ENCODE measurements around the gene DCBLD2.

Gene DCBLD2

DNA sequence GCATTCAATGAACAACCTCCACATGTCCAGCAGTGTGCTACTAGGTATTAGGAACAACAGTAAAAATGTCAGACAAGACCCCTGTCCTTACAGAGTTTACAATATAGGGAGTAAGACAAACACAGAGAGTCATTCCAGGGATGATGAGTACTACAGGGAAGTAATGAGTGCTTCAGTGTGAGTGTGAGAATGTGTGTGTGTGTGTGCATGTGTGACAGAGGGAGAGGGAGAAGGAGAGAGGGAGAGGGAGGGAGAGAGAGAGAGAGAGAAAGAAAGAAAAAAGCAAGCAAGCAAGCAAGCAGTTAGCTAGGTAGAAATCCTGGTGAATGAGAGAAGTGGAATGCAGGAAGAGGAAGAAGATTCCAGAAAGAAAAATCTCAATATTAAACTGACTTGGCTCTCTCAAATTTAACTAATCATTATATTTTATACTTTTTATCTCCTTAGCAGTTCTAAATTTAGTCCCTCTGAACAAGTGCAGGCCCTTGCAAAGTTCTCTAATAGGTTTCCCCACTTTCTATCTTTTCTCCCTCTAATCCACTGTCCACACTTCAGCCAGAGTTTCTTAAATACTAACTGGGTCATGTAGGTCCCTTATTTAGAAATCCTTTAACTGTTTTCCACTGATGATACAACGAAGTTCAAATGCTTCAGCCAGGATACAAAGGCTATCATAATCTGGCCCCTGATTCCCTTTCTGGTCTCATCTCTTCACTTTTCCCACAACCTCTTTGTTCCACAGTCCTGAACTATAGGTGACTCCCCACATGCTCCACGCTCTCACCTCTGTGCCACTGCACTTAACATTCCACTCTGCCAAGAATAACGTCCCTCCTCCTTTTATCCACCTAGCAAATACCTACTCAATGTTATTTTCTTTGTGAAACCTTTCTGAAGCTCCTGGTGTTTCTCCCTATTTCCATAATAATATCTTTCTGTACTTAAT lies 10.3 kb downstream of the DCBLD2 start:
- H3K9me3 ChIP-seq: no peaks in the 10 kb centered on the region
- no peaks in the 10 kb centered on the region for H3K36me3 ChIP-seq
- H3K4me3 ChIP-seq (ENCODE audit: low read depth in 1 of 2, low read length in 1 of 2): no peak overlapping the region
- no peak for TF ChIP-seq CTCF (IDR thresholded peaks at IDR 0.05)
- no peaks in the 10 kb centered on the region for H3K27me3 ChIP-seq
- no peak overlapping the region for H3K27ac ChIP-seq
- no peaks in the 10 kb centered on the region for H3K4me1 ChIP-seq (ENCODE audit: control insufficient read depth in 1 of 2, insufficient read depth in 1 of 2, low read depth in 1 of 2, low read length in 1 of 2)

GRCh38 chr3:98890181-98890835 lies 11.2 kb downstream of the DCBLD2 start:
- TF ChIP-seq CTCF (IDR thresholded peaks at IDR 0.05): no peak
- H3K4me1 ChIP-seq (ENCODE audit: control insufficient read depth in 1 of 2, insufficient read depth in 1 of 2, low read depth in 1 of 2, low read length in 1 of 2): no peaks in the 10 kb centered on the region
- no peaks in the 10 kb centered on the region for H3K36me3 ChIP-seq

DNA sequence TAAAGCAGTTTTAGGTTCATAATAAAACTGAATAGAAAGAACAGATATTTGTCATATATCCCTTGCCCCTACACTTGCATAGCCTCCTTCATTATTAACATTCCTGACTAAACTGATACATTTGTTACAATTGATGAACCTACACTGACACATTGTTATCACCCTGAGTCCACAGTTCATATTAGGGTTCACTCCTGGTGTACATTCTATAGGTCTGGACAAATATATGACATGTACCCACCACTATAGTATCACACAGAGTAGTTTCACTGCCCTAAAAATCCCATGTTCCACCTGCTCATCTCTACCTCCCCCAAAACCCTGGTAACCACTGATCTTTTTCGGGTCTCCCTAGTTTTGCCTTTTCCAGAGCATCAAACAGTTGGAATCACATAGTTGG lies 13.8 kb downstream of the DCBLD2 start:
- Histone ChIP-seq H3K27me3 (no peaks in the 10 kb centered on the region), H3K4me1 (ENCODE audit: control insufficient read depth in 1 of 2, insufficient read depth in 1 of 2, low read depth in 1 of 2, low read length in 1 of 2) (no peaks in the 10 kb centered on the region), H3K27ac (no peak overlapping the region), H3K9me3 (no peaks in the 10 kb centered on the region), H3K36me3 (no peaks in the 10 kb centered on the region), H3K4me3 (ENCODE audit: low read depth in 1 of 2, low read length in 1 of 2) (no peak overlapping the region)
- no peak for TF ChIP-seq CTCF (IDR thresholded peaks at IDR 0.05)

More at GRCh38 chr3:98890181-98890835, 11.2 kb downstream of the DCBLD2 start:
- H3K27ac ChIP-seq: no peak overlapping the region
- no peaks in the 10 kb centered on the region for H3K9me3 ChIP-seq
- H3K27me3 ChIP-seq: no peaks in the 10 kb centered on the region
- no peak overlapping the region for H3K4me3 ChIP-seq (ENCODE audit: low read depth in 1 of 2, low read length in 1 of 2)

- Histone ChIP-seq H3K36me3 (no peaks in the 10 kb centered on the region), H3K27me3 (no peaks in the 10 kb centered on the region), H3K4me3 (ENCODE audit: low read depth in 1 of 2, low read length in 1 of 2) (no peak overlapping the region), H3K4me1 (ENCODE audit: control insufficient read depth in 1 of 2, insufficient read depth in 1 of 2, low read depth in 1 of 2, low read length in 1 of 2) (no peaks in the 10 kb centered on the region), H3K27ac (no peak overlapping the region), H3K9me3 (no peaks in the 10 kb centered on the region)
- no peak for TF ChIP-seq CTCF (IDR thresholded peaks at IDR 0.05)
Observed at GRCh38 chr3:98886525-98886924, 15.0 kb downstream of the DCBLD2 start.

DNA sequence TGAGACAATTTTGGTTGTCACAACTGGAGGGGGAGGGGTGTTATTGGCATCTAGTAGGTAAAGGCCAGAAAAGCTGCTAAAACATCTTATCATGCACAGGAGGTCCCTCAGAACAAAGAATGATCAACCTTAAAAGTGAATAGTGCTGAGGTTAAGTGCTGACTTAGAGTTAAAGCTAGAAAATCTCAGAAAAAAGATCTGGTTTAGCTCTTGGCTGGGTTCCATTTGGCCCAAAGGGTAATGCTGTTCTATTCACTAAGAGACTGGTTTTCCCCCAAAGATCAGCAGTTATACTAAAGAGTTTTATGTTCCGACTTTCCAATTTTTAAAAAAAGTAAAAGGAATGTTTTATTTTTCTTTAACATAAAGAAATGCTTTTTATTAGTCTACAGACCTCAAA lies 15.6 kb downstream of the DCBLD2 start:
- H3K4me1 ChIP-seq (ENCODE audit: control insufficient read depth in 1 of 2, insufficient read depth in 1 of 2, low read depth in 1 of 2, low read length in 1 of 2): no peaks in the 10 kb centered on the region
- H3K36me3 ChIP-seq: no peaks in the 10 kb centered on the region
- no peak overlapping the region for H3K27ac ChIP-seq
- no peaks in the 10 kb centered on the region for H3K27me3 ChIP-seq
- no peak for TF ChIP-seq CTCF (IDR thresholded peaks at IDR 0.05)
- H3K4me3 ChIP-seq (ENCODE audit: low read depth in 1 of 2, low read length in 1 of 2): no peak overlapping the region
- no peaks in the 10 kb centered on the region for H3K9me3 ChIP-seq
